Measurements from ENCODE around the gene RETREG2. TPM values are rescaled to one million over a fixed set of nuclear protein-coding genes. Genes with fewer than 3 reads are reported as not detected.

Gene RETREG2
- total and polyA plus RNA-seq, 2 of the 4 experiments (the other 2 are of a cell fraction) = 45.2 to 51.1 TPM

DNA sequence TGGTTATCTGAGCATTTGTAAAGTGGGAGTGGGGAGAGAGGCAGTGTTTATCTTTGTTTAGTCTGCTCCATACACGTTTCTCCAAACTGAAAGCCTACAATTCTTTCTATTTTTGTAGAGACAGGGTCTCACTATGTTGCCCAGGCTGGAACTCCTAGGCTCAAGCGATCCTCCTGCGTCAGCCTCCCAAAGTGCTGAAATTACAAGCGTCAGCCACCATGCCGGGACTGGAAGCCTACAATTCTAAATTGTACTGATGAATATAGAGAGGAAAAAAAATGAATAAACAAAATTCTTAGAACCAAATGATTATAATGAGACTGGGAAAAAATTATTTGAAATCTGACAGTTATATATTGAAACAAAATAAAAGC lies 27.1 kb downstream of the RETREG2 start:
- Histone ChIP-seq H2BK5ac (ENCODE audit: low read depth, low read length, poor library complexity, severe bottlenecking) (no peak overlapping the region), H3K9me1 (ENCODE audit: insufficient read depth, low read length) (peaks cover 8% of the 10 kb centered on the region; the same call in 1 of the 2 replicates), H3K9me3 (ENCODE audit: control insufficient read depth, insufficient read depth, low read length) (no peaks in the 10 kb centered on the region), H3K9ac (ENCODE audit: low read depth, low read length) (no peak overlapping the region), H3K79me1 (ENCODE audit: low read depth in 1 of 2, low read length in 2 of 2) (peaks cover 5 to 19% of the 10 kb centered on the region in 2 experiments; a peak in 3 of 4 replicates), H4K5ac (ENCODE audit: low read depth, low read length) (no peak overlapping the region), H2AK9ac (replicated peaks; ENCODE audit: low read depth, low read length, poor library complexity) (no peak overlapping the region), H3K23ac (ENCODE audit: low read depth, low read length) (no peak overlapping the region), H3K18ac (ENCODE audit: low read depth, low read length) (no peak overlapping the region), H3K56ac (ENCODE audit: extremely low read depth, insufficient read depth, low read length) (no peak overlapping the region), H2BK15ac (ENCODE audit: low read depth, low read length) (no peak overlapping the region), H4K91ac (ENCODE audit: insufficient read depth, low read depth, low read length) (no peak overlapping the region), H2AFZ (replicated peaks; ENCODE audit: low read length, poor library complexity) (no peak overlapping the region), H3K27me3 (ENCODE audit: control insufficient read depth, insufficient read depth, low read length) (no peaks in the 10 kb centered on the region), H3K4me1 (ENCODE audit: control insufficient read depth, insufficient read depth, low read length) (peaks cover 16% of the 10 kb centered on the region), H3K4me2 (ENCODE audit: low read depth, low read length) (no peak overlapping the region), H2AK5ac (ENCODE audit: low read depth, low read length) (no peak overlapping the region), H3K36me3 (ENCODE audit: control insufficient read depth, insufficient read depth, low read length) (peaks cover 15% of the 10 kb centered on the region), H3K14ac (replicated peaks; ENCODE audit: low read depth, low read length) (no peak overlapping the region), H2BK20ac (ENCODE audit: low read depth, low read length) (no peak overlapping the region), H4K20me1 (ENCODE audit: insufficient read depth, low read length) (peaks cover 9% of the 10 kb centered on the region; the same call in 1 of the 2 replicates), H2BK120ac (ENCODE audit: low read depth, low read length) (no peak overlapping the region), H3K4ac (ENCODE audit: low read depth, low read length) (no peak overlapping the region), H3K27ac (ENCODE audit: insufficient read depth, low read length) (no peak overlapping the region), H3K4me3 (ENCODE audit: insufficient read depth, low read depth, low read length) (no peak overlapping the region), H4K8ac (ENCODE audit: low read depth in 2 of 2, low read length in 2 of 2) (no peak overlapping the region)
- ATAC-seq (ENCODE audit: low read depth) (no peak), DNase-seq (no peak)
- in situ Hi-C loops (cut with MboI; ENCODE audit: low sequenced_read_pairs) (loop anchor here (5.0 kb wide), 1 partner anchor 33 kb away; the partner anchor contains the start of gene SLC23A3), dilution Hi-C loops (cut with HindIII; ENCODE audit: low sequenced_read_pairs, unreplicated experiment) (no loop called here), intact Hi-C loops (cut with micrococcal nuclease) (no loop called here)
- ChIA-PET POLR2A (ENCODE audit: unreplicated experiment) (no interaction called here), CTCF (no interaction called here)
- TF ChIP-seq CEBPB (IDR thresholded peaks at IDR 0.05; ENCODE audit: low read depth, low read length) (no peak), CHD1 (IDR thresholded peaks at IDR 0.05; ENCODE audit: low read depth, low read length) (no peak)
- WGBS, 2 experiments (ENCODE audit: extremely low coverage in 2 of 2, insufficient read length in 1 of 2) = no CpG with 5 or more reads among the region's 5 CpGs
- no TSS peak for BruUV-seq (replicated peaks)

Measured in IMR-90 (cell line).